Measurements from ENCODE around the gene TMEM119.

TMEM119 gene

DNA sequence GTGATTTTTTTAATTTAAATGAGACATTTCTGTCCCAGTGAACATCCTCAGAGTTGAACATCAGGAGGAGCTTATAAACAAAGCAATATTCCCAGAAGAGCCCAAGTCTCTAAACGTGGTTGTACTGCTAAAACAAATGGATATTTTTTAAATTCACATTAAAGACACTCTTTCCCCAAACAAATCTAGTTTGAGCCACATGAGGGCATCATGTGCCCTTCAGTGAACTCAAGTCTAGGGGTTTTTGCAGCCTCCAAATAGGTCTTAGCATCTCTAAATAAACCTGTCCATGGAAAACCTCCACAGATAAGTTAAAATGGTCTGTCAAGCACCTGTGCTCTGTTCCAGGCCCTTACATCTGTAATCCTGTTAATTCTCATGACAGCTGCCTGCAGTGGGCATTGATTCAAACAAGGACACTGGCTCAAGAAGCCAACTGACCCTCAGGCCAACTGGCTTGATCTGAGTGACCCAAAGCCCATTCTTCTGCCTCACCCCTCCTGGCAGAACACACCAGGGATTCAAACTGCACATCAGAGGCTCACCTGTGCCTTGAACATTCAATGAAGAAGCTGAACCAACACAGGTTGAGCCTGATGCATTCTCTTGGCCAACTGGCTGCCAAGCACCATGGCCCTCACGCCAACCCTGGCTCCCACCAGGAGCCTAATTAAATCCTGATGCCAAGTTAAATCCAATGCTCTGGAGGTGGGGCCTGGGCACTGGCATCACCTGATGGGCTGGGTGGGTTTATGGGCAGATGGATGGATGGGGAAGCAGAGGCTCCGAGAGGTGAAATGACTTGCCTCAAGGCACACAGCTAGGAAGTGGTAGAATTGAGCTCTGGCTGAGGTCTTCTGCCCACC lies 26.9 kb downstream of the TMEM119 start:
- DNase-seq (ENCODE audit: low read depth) = no peak
- no peak overlapping the region for H3K4me3 ChIP-seq (ENCODE audit: control insufficient read depth, low read depth, low read length)
- TF ChIP-seq, protein P1, sequence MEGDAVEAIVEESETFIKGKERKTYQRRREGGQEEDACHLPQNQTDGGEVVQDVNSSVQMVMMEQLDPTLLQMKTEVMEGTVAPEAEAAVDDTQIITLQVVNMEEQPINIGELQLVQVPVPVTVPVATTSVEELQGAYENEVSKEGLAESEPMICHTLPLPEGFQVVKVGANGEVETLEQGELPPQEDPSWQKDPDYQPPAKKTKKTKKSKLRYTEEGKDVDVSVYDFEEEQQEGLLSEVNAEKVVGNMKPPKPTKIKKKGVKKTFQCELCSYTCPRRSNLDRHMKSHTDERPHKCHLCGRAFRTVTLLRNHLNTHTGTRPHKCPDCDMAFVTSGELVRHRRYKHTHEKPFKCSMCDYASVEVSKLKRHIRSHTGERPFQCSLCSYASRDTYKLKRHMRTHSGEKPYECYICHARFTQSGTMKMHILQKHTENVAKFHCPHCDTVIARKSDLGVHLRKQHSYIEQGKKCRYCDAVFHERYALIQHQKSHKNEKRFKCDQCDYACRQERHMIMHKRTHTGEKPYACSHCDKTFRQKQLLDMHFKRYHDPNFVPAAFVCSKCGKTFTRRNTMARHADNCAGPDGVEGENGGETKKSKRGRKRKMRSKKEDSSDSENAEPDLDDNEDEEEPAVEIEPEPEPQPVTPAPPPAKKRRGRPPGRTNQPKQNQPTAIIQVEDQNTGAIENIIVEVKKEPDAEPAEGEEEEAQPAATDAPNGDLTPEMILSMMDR (IDR thresholded peaks at IDR 0.05; ENCODE audit: control insufficient read depth, insufficient read depth, low read depth, low read length, missing control alignments) = peak; percentile 61

DNA sequence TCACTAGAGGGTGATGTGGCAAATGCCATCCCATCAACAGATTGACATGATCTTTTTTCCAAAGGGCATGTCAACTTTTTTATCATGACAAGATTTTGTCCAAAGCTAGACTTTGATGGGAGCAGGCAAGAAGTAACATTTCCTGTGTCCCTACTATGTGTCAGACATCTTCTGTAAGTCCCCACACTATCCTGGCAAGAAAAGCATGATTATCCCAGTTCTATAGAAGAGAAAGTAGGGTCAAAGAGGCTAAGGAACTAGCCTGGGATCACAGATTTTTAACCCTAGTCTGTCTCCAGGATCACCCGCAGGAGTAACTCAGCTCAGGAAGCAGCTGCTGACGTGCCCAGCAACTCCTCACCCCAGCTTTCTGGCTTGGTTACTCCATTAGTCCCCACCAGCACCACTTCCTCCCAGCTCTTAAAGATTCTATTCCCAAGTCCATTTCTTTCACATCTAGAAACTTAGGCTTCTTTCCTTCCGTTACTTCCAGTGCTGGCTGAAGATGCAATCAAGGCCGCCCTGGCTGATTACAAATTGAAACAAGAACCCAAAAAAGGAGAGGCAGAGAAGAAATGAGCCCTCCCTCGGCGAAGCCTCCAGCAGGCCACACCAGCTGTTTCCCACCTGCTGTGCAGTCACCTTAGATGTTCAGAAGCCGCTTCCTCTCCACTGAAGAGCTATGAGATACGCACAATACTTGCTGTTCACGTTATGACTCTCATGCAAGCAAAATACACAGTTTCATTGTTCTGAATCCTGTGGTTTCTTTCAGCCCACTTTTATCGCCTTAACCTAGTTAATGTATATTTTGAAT lies 29.3 kb downstream of the TMEM119 start:
- no peak overlapping the region for H3K4me3 ChIP-seq (ENCODE audit: control insufficient read depth, low read depth, low read length)
- no peak for DNase-seq (ENCODE audit: low read depth)
- TF ChIP-seq, protein P1 (IDR thresholded peaks at IDR 0.05; ENCODE audit: control insufficient read depth, insufficient read depth, low read depth, low read length, missing control alignments) = no peak

DNA sequence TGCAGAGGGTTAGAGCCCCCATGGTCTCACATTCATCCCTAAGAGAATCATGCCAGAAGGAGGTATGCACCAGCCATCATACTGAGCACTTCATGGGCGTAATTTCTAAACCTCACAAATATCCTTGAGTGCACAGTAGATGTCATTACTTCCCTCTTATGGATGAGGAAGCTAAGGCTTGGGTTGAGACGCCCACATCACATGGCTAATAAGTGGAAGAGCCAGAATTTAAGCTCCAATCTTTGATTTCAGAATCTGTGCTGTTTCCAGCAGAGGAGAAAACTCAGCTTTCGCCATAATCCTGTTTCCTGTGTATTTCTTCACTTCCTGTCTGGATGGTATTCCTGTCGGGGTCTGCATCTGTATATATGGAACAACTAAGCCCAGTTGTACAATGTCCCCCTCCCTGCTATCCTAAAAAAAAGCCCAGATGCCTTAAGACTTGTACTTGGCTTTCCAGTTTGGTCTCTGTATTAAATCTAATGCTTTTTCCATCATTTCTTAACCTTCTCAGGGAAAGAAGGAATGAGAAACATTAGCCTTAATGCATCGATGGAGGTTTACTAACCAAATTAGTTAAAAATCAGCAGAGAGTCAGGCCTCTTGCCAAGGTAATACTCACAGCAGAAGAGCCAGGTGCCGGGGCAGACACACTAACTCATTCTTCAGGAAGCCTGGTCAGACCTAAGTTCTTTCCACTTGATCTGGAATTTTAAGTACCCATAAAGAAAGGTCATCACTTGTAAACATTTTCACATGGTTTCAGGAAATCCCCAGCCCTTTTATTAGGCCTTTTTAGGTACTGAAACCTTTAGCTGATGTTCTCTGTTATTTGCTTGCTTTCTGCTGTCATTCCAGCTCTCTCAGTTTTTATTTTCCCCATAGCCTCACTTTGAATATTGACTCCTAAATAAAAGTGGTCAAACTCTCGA lies 30.2 kb downstream of the TMEM119 start:
- no peak overlapping the region for H3K4me3 ChIP-seq (ENCODE audit: control insufficient read depth, low read depth, low read length)
- TF ChIP-seq, protein P1 (IDR thresholded peaks at IDR 0.05; ENCODE audit: control insufficient read depth, insufficient read depth, low read depth, low read length, missing control alignments) = no peak
- no peak for DNase-seq (ENCODE audit: low read depth)

DNA sequence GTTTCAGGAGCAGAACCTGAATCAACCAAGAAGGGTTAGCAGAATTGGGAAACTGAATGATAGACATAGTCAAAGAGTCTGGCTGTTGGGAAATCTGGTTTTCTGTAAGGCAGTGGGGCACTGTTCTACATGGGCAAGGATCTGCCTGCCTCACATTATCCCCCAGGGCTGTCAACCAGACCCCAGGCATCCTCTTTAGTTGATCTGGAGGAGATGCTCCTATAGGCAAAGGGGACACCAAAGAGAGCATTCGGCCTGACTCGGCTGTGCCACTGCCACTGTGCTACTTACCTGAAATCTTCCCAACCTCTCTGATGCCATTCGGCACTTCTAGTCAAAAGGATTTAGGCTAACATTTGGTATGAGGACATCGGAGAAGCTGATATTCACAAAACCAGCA lies 31.4 kb downstream of the TMEM119 start:
- TF ChIP-seq, protein P1 (IDR thresholded peaks at IDR 0.05; ENCODE audit: control insufficient read depth, insufficient read depth, low read depth, low read length, missing control alignments) = no peak
- DNase-seq (ENCODE audit: low read depth) = no peak
- no peak overlapping the region for H3K4me3 ChIP-seq (ENCODE audit: control insufficient read depth, low read depth, low read length)

DNA sequence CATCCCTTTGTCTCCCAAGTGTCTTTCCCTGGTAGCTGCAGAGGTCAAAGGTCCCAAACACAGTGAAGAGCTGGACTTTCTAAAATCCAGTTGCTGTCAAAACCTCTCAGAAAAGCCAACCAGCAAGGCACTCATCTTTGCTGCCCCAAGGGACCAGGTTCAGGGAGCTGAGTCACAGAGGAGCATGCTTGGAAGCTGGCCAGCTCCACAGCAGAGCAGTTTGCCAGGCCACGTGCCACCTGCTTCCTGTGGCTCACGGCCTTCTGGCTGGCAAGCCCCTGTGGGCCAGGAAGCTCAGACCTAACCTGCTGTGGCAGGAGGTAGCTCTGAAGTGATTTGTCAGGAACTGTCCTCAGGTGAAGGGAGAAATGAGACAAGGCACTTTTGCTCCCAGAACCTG lies 31.9 kb downstream of the TMEM119 start:
- DNase-seq (ENCODE audit: low read depth) = no peak
- TF ChIP-seq, protein P1 (IDR thresholded peaks at IDR 0.05; ENCODE audit: control insufficient read depth, insufficient read depth, low read depth, low read length, missing control alignments) = no peak

DNA sequence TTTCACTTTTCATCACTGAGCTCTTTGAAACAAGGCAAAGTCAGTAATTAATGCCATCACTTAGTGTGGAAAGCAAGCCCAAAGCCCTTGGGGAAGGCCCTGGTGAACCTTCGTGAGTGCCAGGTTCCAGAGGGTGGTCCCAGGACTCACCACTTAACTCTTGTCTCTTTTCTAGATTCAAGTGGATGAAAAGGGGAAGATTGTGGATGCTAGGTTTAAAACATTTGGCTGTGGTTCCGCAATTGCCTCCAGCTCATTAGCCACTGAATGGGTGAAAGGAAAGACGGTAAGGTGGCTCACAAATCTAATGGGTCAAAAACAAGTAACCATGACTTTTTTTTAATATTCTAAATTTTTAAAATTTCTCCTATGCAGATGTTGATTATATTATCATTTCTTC lies 32.7 kb downstream of the TMEM119 start:
- no peak overlapping the region for H3K4me3 ChIP-seq (ENCODE audit: control insufficient read depth, low read depth, low read length)
- no peak for DNase-seq (ENCODE audit: low read depth)
- TF ChIP-seq, protein P1 (IDR thresholded peaks at IDR 0.05; ENCODE audit: control insufficient read depth, insufficient read depth, low read depth, low read length, missing control alignments) = no peak

More for the DNA sequence above, 31.9 kb downstream of the TMEM119 start:
- no peak overlapping the region for H3K4me3 ChIP-seq (ENCODE audit: control insufficient read depth, low read depth, low read length)

Data from AG09309 (cell line).